NCI-H146 treated with DMSO at 0.1 percent for 48 hours (cell line): ENCODE measurements around the gene FDPS.

Experiments
- DNase-seq: peaks from one replicate; lab custom pipeline; 2025; ENCODE audit not compliant: unreplicated experiment; lab: John Stamatoyannopoulos, UW

The FDPS gene

DNA sequence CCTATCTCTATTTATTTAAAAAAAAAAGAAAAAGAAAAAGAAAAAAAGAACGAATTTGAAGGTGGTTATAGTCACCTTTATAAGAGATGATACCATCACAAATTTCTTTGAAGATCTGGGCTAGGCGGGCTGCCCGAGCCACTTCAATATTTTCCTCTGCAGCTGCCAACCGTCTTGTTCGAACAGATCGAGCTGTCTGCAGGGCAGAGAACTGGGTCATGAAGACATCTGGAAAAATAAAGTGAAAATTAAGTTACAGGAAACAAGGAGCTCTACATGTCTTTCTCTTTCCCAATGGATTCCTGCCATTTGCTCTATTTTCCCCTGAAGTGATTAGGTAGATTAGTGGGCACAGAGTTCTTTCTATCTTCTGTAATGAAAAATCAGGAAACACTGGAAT, 44.0 kb downstream of the FDPS start:
- DNase-seq: no peak

DNA sequence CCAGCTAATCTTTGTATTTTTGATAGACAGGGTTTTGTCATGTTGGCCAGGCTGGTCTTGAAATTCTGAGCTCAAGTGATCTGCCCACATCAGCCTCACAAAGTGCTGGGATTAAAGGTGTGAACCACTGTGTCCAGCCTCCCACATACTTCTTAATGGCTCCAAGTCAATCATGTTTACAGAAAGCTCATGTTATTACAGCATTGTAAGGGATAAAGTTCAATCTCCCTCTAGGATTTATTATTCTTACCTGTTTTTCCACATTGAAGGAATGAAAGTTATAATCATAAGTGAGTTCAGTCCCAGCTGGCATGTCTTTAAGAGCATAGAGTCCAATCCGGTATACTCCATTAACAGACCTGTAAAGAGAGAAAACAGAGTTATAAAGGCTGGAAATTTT, 51.4 kb downstream of the FDPS start:
- no peak for DNase-seq
